H9 (cell line): ENCODE data around the gene ADISSP. TPM values are rescaled to one million over a fixed set of nuclear protein-coding genes. Genes with fewer than 3 reads are reported as not detected.

Source experiments
- DNase-seq: peaks from one replicate; pipeline ENCODE4 v3.0.0-alpha.2; 2017
- H2AFZ ChIP-seq: one replicate; pipeline ENCODE4 v1.6.1; 2013; ENCODE audit warnings: mild to moderate bottlenecking, low read length, control low read depth, moderate library complexity
- H2AK5ac ChIP-seq: 2 replicates; pipeline ENCODE4 v1.6.1; 2013; ENCODE audit warnings: low read length, control low read depth, mixed read lengths; ENCODE audit not compliant: insufficient read length
- H2BK120ac ChIP-seq: one replicate; pipeline ENCODE4 v1.6.1; 2013; ENCODE audit warnings: low read depth, mild to moderate bottlenecking, low read length, control low read depth, inconsistent platforms; ENCODE audit not compliant: poor library complexity, severe bottlenecking
- H2BK12ac ChIP-seq: 2 replicates; pipeline ENCODE4 v1.6.1; 2013; ENCODE audit warnings: low read length, control low read depth, mixed read lengths, low read depth; ENCODE audit not compliant: insufficient read length
- H2BK15ac ChIP-seq: 2 replicates; pipeline ENCODE4 v1.6.1; 2013; ENCODE audit warnings: low read depth, low read length, control low read depth
- H2BK20ac ChIP-seq: one replicate; pipeline ENCODE4 v1.6.1; 2013; ENCODE audit warnings: low read depth, mild to moderate bottlenecking, low read length, control low read depth, inconsistent platforms; ENCODE audit not compliant: poor library complexity, severe bottlenecking
- H2BK5ac ChIP-seq: 2 replicates; pipeline ENCODE4 v1.6.1; 2013; ENCODE audit warnings: low read length, control low read depth, mixed read lengths; ENCODE audit not compliant: insufficient read length
- H3K14ac ChIP-seq: 2 replicates; pipeline ENCODE4 v1.6.1; 2013; ENCODE audit warnings: low read length, control low read depth; ENCODE audit not compliant: insufficient read depth
- H3K18ac ChIP-seq: 2 replicates; pipeline ENCODE4 v1.6.1; 2013; ENCODE audit warnings: low read depth, mild to moderate bottlenecking, mixed read lengths, low read length, control low read depth; ENCODE audit not compliant: insufficient read length
- H3K23ac ChIP-seq: 2 replicates; pipeline ENCODE4 v1.6.1; 2013; ENCODE audit warnings: low read length, control low read depth, mixed read lengths, low read depth; ENCODE audit not compliant: insufficient read length
- H3K23me2 ChIP-seq: 2 replicates; pipeline ENCODE4 v1.6.1; 2013; ENCODE audit warnings: low read depth, mild to moderate bottlenecking, mixed read lengths, low read length, control low read depth; ENCODE audit not compliant: insufficient read length, poor library complexity, severe bottlenecking
- H3K27ac ChIP-seq: 2 replicates; pipeline ENCODE4 v1.5.1; 2013; ENCODE audit warnings: low read length, control low read depth, mixed read lengths, low read depth; ENCODE audit not compliant: insufficient read length
- H3K27me3 ChIP-seq: 2 replicates; pipeline ENCODE4 v1.6.1; 2013; ENCODE audit warnings: low read length, control low read depth, inconsistent platforms; ENCODE audit not compliant: insufficient read depth
- H3K4ac ChIP-seq: 2 replicates; pipeline ENCODE4 v1.6.1; 2013; ENCODE audit warnings: low read depth, mild to moderate bottlenecking, control low read depth, inconsistent platforms, low read length, moderate library complexity
- H3K4me1 ChIP-seq: 2 replicates; pipeline ENCODE4 v1.6.1; 2013; ENCODE audit warnings: low read length, control low read depth, inconsistent platforms; ENCODE audit not compliant: insufficient read depth
- H3K4me2 ChIP-seq: 2 replicates; pipeline ENCODE4 v1.6.1; 2013; ENCODE audit warnings: low read length, control low read depth, mixed read lengths; ENCODE audit not compliant: insufficient read length, insufficient read depth
- H3K56ac ChIP-seq: 2 replicates; pipeline ENCODE4 v1.6.1; 2013; ENCODE audit warnings: low read depth, mild to moderate bottlenecking, mixed read lengths, low read length, control low read depth; ENCODE audit not compliant: insufficient read length
- H3K79me1 ChIP-seq: 2 replicates; pipeline ENCODE4 v1.6.1; 2013; ENCODE audit warnings: low read depth, mild to moderate bottlenecking, moderate library complexity, low read length, control low read depth, inconsistent platforms; ENCODE audit not compliant: insufficient read depth, poor library complexity, severe bottlenecking
- H3K79me2 ChIP-seq: 2 replicates; pipeline ENCODE4 v1.6.1; 2013; ENCODE audit warnings: low read length, control low read depth, inconsistent platforms; ENCODE audit not compliant: insufficient read depth
- H3K9ac ChIP-seq: 2 replicates; pipeline ENCODE4 v1.6.1; 2013; ENCODE audit warnings: low read length, control low read depth, mixed read lengths; ENCODE audit not compliant: insufficient read length; ENCODE audit errors: extremely low read depth
- H3K9me3 ChIP-seq: one replicate; pipeline ENCODE4 v1.6.1; 2013; ENCODE audit warnings: low read depth, low read length, inconsistent platforms; ENCODE audit not compliant: control insufficient read depth
- H3T11ph ChIP-seq: one replicate; pipeline ENCODE4 v1.6.1; 2013; ENCODE audit warnings: mild to moderate bottlenecking, low read length, control low read depth, inconsistent platforms
- H4K20me1 ChIP-seq: one replicate; pipeline ENCODE4 v1.6.1; 2013; ENCODE audit not compliant: control insufficient read depth, insufficient read length, insufficient read depth
- H4K5ac ChIP-seq: 2 replicates; pipeline ENCODE4 v1.6.1; 2013; ENCODE audit warnings: low read depth, mild to moderate bottlenecking, mixed read lengths, low read length, control low read depth; ENCODE audit not compliant: insufficient read length
- H4K8ac ChIP-seq: replicated peaks from 2 replicates; pipeline ENCODE4 v1.6.1; 2013; ENCODE audit warnings: low read length, control low read depth, mixed read lengths, low read depth; ENCODE audit not compliant: insufficient read length
- H4K91ac ChIP-seq: 2 replicates; pipeline ENCODE4 v1.6.1; 2013; ENCODE audit warnings: low read depth, mild to moderate bottlenecking, moderate library complexity, mixed read lengths, low read length, control low read depth; ENCODE audit not compliant: insufficient read length
- H3K27ac Mint-ChIP-seq, 3 experiments: 2 replicates in 2 of 3; 3 replicates in 1 of 3; pipeline ENCODE4 v1.8.0; 2020 to 2021; ENCODE audit warnings: mixed read lengths in 3 of 3, mild to moderate bottlenecking in 1 of 3, moderate library complexity in 1 of 3
- H3K27me3 Mint-ChIP-seq: 2 replicates; pipeline ENCODE4 v1.8.0; 2021; ENCODE audit warnings: low read depth, mild to moderate bottlenecking, moderate library complexity, mixed read lengths
- H3K36me3 Mint-ChIP-seq, 3 experiments: 2 replicates in 2 of 3; 3 replicates in 1 of 3; pipeline ENCODE4 v1.8.0; 2020 to 2021; ENCODE audit warnings: low read depth in 3 of 3, mixed read lengths in 3 of 3; ENCODE audit not compliant: insufficient read depth in 1 of 3
- H3K4me1 Mint-ChIP-seq, 2 experiments: 2 replicates each; pipeline ENCODE4 v1.8.0; 2020; ENCODE audit warnings: mixed read lengths in 2 of 2
- H3K4me3 Mint-ChIP-seq, 2 experiments: 2 replicates in 1 of 2; 3 replicates in 1 of 2; pipeline ENCODE4 v1.8.0; 2020 to 2021; ENCODE audit warnings: mild to moderate bottlenecking in 2 of 2, mixed read lengths in 2 of 2, moderate library complexity in 1 of 2
- H3K9me3 Mint-ChIP-seq, 2 experiments: 2 replicates in 1 of 2; 3 replicates in 1 of 2; pipeline ENCODE4 v1.8.0; 2020; ENCODE audit warnings: mild to moderate bottlenecking in 2 of 2, mixed read lengths in 2 of 2, moderate library complexity in 1 of 2
- WGBS: extraction: QIAGEN DNeasy Blood & Tissue Kit; methylation state at CpG from one replicate; pipeline ENCODE4 v1.1.7; 2013; ENCODE audit warnings: missing lambda C conversion rate, low lambda C conversion rate, mixed read lengths; ENCODE audit not compliant: insufficient read length; ENCODE audit errors: extremely low coverage; 5-methylcytosine and 5-hydroxymethylcytosine counted together
- total RNA-seq: library from RNA; stranded (reverse); gene quantifications from 2 replicates; pipeline ENCODE4 v1.2.1, GENCODE V29; 2021
- TF ChIP-seq, protein P1 (sequence below): fragments of 200-600 bp; sonication (generic); conservative IDR thresholded peaks from 3 replicates; pipeline ENCODE4 v1.8.0; 2021; ENCODE audit warnings: antibody characterized with exemption, mild to moderate bottlenecking

ADISSP gene
- total RNA-seq, 1 experiment from 2014 or later = 80.9 TPM

DNA sequence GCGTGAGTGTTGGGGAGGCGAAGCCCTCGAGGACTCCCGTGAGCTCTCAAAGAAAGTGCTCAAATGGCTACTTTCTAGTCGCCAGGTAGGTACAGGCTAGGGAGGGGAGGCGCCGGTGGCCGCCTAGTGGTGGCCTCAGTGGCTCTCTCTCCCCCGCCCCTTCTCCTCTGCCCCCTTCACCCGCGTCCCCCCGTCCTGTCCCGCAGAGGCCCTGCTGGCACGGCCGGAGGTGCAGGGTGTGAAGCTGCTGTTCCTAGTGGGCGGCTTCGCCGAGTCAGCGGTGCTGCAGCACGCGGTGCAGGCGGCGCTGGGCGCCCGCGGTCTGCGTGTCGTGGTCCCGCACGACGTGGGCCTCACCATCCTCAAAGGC is 16.3 kb downstream of the ADISSP start:
- TF ChIP-seq, protein P1, sequence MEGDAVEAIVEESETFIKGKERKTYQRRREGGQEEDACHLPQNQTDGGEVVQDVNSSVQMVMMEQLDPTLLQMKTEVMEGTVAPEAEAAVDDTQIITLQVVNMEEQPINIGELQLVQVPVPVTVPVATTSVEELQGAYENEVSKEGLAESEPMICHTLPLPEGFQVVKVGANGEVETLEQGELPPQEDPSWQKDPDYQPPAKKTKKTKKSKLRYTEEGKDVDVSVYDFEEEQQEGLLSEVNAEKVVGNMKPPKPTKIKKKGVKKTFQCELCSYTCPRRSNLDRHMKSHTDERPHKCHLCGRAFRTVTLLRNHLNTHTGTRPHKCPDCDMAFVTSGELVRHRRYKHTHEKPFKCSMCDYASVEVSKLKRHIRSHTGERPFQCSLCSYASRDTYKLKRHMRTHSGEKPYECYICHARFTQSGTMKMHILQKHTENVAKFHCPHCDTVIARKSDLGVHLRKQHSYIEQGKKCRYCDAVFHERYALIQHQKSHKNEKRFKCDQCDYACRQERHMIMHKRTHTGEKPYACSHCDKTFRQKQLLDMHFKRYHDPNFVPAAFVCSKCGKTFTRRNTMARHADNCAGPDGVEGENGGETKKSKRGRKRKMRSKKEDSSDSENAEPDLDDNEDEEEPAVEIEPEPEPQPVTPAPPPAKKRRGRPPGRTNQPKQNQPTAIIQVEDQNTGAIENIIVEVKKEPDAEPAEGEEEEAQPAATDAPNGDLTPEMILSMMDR = peak; percentile 57
- no peak overlapping the region for H2BK15ac ChIP-seq
- peaks cover 2% of the 10 kb centered on the region; the same call in 1 of the 2 replicates for H3K4me1 ChIP-seq
- no peak overlapping the region for H3K4ac ChIP-seq
- peak; percentile 56 for DNase-seq
- no peaks in the 10 kb centered on the region for H3K79me1 ChIP-seq
- peaks cover 7 to 14% of the 10 kb centered on the region in 2 experiments; a peak in 3 of 4 replicates for H3K4me1 Mint-ChIP-seq
- peaks cover 52% of the 10 kb centered on the region for H3K27me3 Mint-ChIP-seq
- H3K4me2 ChIP-seq = peak overlapping the region; percentile 50
- H3K27me3 ChIP-seq = peaks cover 13% of the 10 kb centered on the region
- H3K27ac ChIP-seq = no peak overlapping the region
- H3K9me3 ChIP-seq = no peaks in the 10 kb centered on the region
- H3K18ac ChIP-seq = no peak overlapping the region
- H3K14ac ChIP-seq = no peak overlapping the region
- no peak overlapping the region for H2BK12ac ChIP-seq
- no peak overlapping the region for H3K27ac Mint-ChIP-seq
- H2AFZ ChIP-seq = no peak overlapping the region
- H2BK20ac ChIP-seq = no peak overlapping the region
- no peak overlapping the region for H4K91ac ChIP-seq
- H4K5ac ChIP-seq = no peak overlapping the region
- H4K8ac ChIP-seq = no peak overlapping the region
- no peak overlapping the region for H2BK5ac ChIP-seq
- H3K9ac ChIP-seq = no peak overlapping the region
- no peak overlapping the region for H2BK120ac ChIP-seq
- H3K4me3 Mint-ChIP-seq = peak overlapping the region in 1 of 2 experiments; percentile 66; a peak in 3 of 5 replicates
- peaks cover 19% of the 10 kb centered on the region for H3K23me2 ChIP-seq
- H3K56ac ChIP-seq = no peak overlapping the region
- H3K36me3 Mint-ChIP-seq = peaks cover 5 to 19% (median 10%) of the 10 kb centered on the region in 3 experiments; a peak in 6 of 7 replicates
- H4K20me1 ChIP-seq = no peaks in the 10 kb centered on the region
- no peaks in the 10 kb centered on the region for H3K9me3 Mint-ChIP-seq
- H3K79me2 ChIP-seq = no peaks in the 10 kb centered on the region
- WGBS = no CpG with 5 or more reads among the region's 31 CpGs
- H3T11ph ChIP-seq = no peak overlapping the region
- no peak overlapping the region for H2AK5ac ChIP-seq
- no peak overlapping the region for H3K23ac ChIP-seq
